Esophagus mucosa (tissue), 1 donor: ENCODE results near the gene ETFA. TPM values are rescaled to one million over a fixed set of nuclear protein-coding genes. Genes with fewer than 3 reads are reported as not detected.
A peak's percentile ranks its signal among the peaks of the same experiment; 100 is the strongest.

ENCODE experiments used
- ATAC-seq: fragments of 200-7000 bp; cut with Tn5 transposase; one replicate; pipeline ENCODE4 v1.9.1; 2020
- total RNA-seq: library from RNA; stranded (reverse); gene quantifications from one replicate; pipeline ENCODE4 v1.2.4, GENCODE V29; 2023
- donor health status: DM: yes; HTN: yes; CAD: no.

ETFA gene
- total RNA-seq, 1 donor from 2014 or later = 79.8 TPM

DNA sequence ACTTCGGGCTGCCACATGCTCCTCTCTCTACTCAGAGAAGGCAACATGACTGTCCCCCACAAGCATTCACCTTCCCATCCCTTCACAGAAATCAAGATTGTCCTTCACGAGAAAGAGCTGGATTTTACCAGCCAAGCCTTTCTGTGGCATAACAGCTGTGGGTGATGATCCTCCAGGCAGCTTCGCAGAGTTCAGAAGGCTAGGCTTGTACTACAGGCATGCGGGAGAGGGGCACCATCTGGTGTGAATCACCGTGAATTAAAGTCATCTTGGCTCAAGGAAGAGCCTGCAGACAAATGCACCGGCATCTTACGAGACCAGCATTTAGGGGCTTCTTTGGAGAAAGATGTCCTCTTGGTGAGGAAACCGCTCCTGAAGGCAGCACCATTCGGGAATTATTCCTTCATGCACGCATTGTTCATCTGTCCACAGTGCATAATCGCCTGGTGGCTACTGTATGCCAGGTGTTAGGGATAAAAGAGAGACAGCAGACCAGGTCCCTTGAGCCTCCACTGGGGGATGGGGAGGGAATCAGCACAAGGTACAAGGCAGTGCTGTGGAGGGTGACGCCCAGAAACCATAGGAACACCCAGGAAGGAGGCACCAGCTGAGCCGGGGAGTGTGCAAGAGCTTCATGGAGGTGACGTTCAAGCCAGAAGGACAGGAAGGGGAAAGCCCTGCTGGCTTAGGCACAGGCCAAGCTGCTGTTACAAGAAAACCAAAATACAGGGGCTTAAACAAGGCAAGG, 142.9 kb downstream of the ETFA start:
- peak; percentile 17 for ATAC-seq

GRCh38 chr15:76165951-76166350, 145.3 kb downstream of the ETFA start:
- ATAC-seq = no peak

Other genes starting within 250 kb of the ETFA start
- not detected for gene ISL2, start 25.3 kb upstream of the ETFA start, total RNA-seq